Panc1 (cell line): ENCODE results near the gene ZC3H14.

Experiments
- CTCF ChIP-seq: fragments of 450-650 bp; IDR thresholded peaks from 2 replicates; pipeline ENCODE4 v1.5.1; 2017; ENCODE audit warnings: mild to moderate bottlenecking
- POLR2AphosphoS5 ChIP-seq: IDR thresholded peaks from 2 replicates; pipeline ENCODE4 v1.6.1; 2012; ENCODE audit warnings: mild to moderate bottlenecking, low read depth, low read length, moderate library complexity
- REST ChIP-seq, 2 experiments: IDR thresholded peaks; 2 replicates each; pipeline ENCODE4 v1.6.1; 2011 to 2012; ENCODE audit warnings: low read depth in 2 of 2, control low read depth in 1 of 2, low read length in 1 of 2, mild to moderate bottlenecking in 1 of 2, moderate library complexity in 1 of 2; ENCODE audit not compliant: insufficient read depth in 1 of 2

GRCh38 chr14:88552876-88553275, 10.0 kb upstream of the ZC3H14 start:
- TF ChIP-seq CTCF = no peak
- no peak for TF ChIP-seq POLR2AphosphoS5
- TF ChIP-seq REST (IDR thresholded peaks at IDR 0.05; ENCODE audit: insufficient read depth in 1 of 2, low read depth in 2 of 2, low read length in 1 of 2) = no peak
